Caco-2 (cell line): ENCODE data around the gene ARHGAP42. TPM values are rescaled to one million over a fixed set of nuclear protein-coding genes. Genes with fewer than 3 reads are reported as not detected.

Experiments
- BruUV-seq: library from RNA; stranded (reverse); fragments of 400-500 nt; replicated peaks from 2 replicates; lab custom pipeline; 2021; lab: Mats Ljungman, UMichigan
- CTCF ChIA-PET: fragments of 300-600 bp; sonication (Branson Sonifier 250); formaldehyde crosslinking; loops from one replicate; lab custom pipeline; 2022; ENCODE audit warnings: antibody characterized with exemption; lab: Charles Lee
- POLR2A ChIA-PET: fragments of 300-600 bp; sonication (Branson Sonifier 250); formaldehyde crosslinking; loops from one replicate; lab custom pipeline; 2022; ENCODE audit warnings: antibody characterized with exemption; lab: Charles Lee
- DNase-seq, 2 experiments: peaks; one replicate each; pipeline versions ENCODE4 v3.0.0 to v3.0.0-alpha.2; 2020 to 2022
- H3K27me3 ChIP-seq: replicated peaks from 2 replicates; pipeline ENCODE4 v1.6.0; 2011; ENCODE audit warnings: low read length; ENCODE audit not compliant: control insufficient read depth, insufficient read depth
- H3K36me3 ChIP-seq: 2 replicates; pipeline ENCODE4 v1.5.1; 2011; ENCODE audit warnings: low read length; ENCODE audit not compliant: control insufficient read depth, insufficient read depth
- H3K4me1 ChIP-seq: fragments of 250-450 bp; sonication (Bioruptor Pico); 2 replicates; pipeline ENCODE4 v1.5.1; 2020; ENCODE audit warnings: mild to moderate bottlenecking
- H3K4me3 ChIP-seq: 2 replicates; pipeline ENCODE4 v1.5.1; 2011; ENCODE audit warnings: low read depth, mild to moderate bottlenecking, control low read depth, low read length
- H3K9me3 ChIP-seq: fragments of 250-450 bp; sonication (Bioruptor Pico); 2 replicates; pipeline ENCODE4 v1.5.1; 2020; ENCODE audit warnings: mild to moderate bottlenecking, moderate library complexity
- H3K27ac Mint-ChIP-seq: one replicate; pipeline ENCODE4 v1.8.0; 2022; ENCODE audit warnings: mixed read lengths; ENCODE audit not compliant: unreplicated experiment
- H3K27me3 Mint-ChIP-seq: one replicate; pipeline ENCODE4 v1.8.0; 2022; ENCODE audit warnings: mixed read lengths; ENCODE audit not compliant: insufficient read depth, unreplicated experiment
- H3K36me3 Mint-ChIP-seq: one replicate; pipeline ENCODE4 v1.8.0; 2022; ENCODE audit warnings: mild to moderate bottlenecking, mixed read lengths; ENCODE audit not compliant: insufficient read depth, unreplicated experiment
- H3K4me1 Mint-ChIP-seq: one replicate; pipeline ENCODE4 v1.8.0; 2022; ENCODE audit warnings: low read depth, mixed read lengths; ENCODE audit not compliant: unreplicated experiment
- H3K4me3 Mint-ChIP-seq: one replicate; pipeline ENCODE4 v1.8.0; 2022; ENCODE audit warnings: mild to moderate bottlenecking, moderate library complexity, mixed read lengths; ENCODE audit not compliant: unreplicated experiment
- H3K9me3 Mint-ChIP-seq: one replicate; pipeline ENCODE4 v1.8.0; 2022; ENCODE audit warnings: mixed read lengths; ENCODE audit not compliant: unreplicated experiment
- intact Hi-C: fragments of 100-400 bp; cut with micrococcal nuclease; formaldehyde crosslinking; loops from one replicate; pipeline ENCODE4 v1.10.0; 2022; ENCODE audit not compliant: unreplicated experiment
- total RNA-seq: library from RNA; stranded (reverse); gene quantifications from 2 replicates; pipeline ENCODE4 v1.2.3, GENCODE V29; 2022
- TF ChIP-seq, protein P1 (sequence below), 2 experiments: fragments of 200-600 bp in 1 of 2; IDR thresholded peaks; 1 replicate in 1 of 2; 2 replicates in 1 of 2; pipeline versions ENCODE4 v1.5.1 to v1.8.0; 2011 to 2022; ENCODE audit warnings: antibody characterized with exemption in 1 of 2, control low read depth in 1 of 2, inconsistent platforms in 1 of 2, low read depth in 1 of 2, low read length in 1 of 2, mild to moderate bottlenecking in 1 of 2, moderate library complexity in 1 of 2; ENCODE audit not compliant: insufficient read depth in 1 of 2, severe bottlenecking in 1 of 2, unreplicated experiment in 1 of 2

ARHGAP42 gene
- total RNA-seq, 1 experiment from 2014 or later = 8.4 TPM

DNA sequence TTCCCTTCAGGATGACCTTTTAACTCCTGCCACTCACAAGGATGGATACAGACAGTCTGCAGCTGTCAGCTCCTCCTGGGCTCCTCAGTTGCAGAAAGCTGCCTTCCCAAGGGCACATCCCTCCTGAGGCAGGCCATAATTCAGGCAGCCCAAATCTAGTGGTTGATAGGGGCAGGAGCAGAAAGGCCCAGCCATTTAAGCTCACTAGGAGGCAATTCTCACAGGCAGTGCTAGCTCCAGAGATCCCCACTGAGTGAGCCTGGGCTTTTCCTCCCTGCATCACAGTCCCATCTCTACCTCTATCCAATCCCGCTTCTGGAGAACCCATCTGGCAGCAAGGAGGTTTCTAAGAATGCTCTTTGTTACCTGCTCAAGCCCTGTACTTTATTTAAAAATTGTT is 200.6 kb downstream of the ARHGAP42 start:
- Histone ChIP-seq H3K4me1 (no peaks in the 10 kb centered on the region), H3K27me3 (no peaks in the 10 kb centered on the region), H3K36me3 (no peaks in the 10 kb centered on the region), H3K4me3 (no peak overlapping the region), H3K9me3 (no peaks in the 10 kb centered on the region)
- Mint-ChIP-seq H3K9me3 (no peaks in the 10 kb centered on the region), H3K4me1 (no peaks in the 10 kb centered on the region), H3K4me3 (no peak overlapping the region), H3K27me3 (no peaks in the 10 kb centered on the region), H3K27ac (no peak overlapping the region), H3K36me3 (no peaks in the 10 kb centered on the region)
- intact Hi-C loops = no loop called here
- CTCF ChIA-PET = no interaction called here
- TF ChIP-seq, protein P1, sequence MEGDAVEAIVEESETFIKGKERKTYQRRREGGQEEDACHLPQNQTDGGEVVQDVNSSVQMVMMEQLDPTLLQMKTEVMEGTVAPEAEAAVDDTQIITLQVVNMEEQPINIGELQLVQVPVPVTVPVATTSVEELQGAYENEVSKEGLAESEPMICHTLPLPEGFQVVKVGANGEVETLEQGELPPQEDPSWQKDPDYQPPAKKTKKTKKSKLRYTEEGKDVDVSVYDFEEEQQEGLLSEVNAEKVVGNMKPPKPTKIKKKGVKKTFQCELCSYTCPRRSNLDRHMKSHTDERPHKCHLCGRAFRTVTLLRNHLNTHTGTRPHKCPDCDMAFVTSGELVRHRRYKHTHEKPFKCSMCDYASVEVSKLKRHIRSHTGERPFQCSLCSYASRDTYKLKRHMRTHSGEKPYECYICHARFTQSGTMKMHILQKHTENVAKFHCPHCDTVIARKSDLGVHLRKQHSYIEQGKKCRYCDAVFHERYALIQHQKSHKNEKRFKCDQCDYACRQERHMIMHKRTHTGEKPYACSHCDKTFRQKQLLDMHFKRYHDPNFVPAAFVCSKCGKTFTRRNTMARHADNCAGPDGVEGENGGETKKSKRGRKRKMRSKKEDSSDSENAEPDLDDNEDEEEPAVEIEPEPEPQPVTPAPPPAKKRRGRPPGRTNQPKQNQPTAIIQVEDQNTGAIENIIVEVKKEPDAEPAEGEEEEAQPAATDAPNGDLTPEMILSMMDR (IDR thresholded peaks at IDR 0.05; ENCODE audit: insufficient read depth in 1 of 2, low read depth in 1 of 2, low read length in 1 of 2, severe bottlenecking in 1 of 2, unreplicated experiment in 1 of 2) = no peak
- POLR2A ChIA-PET = no interaction called here
- no peak for DNase-seq
- no TSS peak for BruUV-seq

DNA sequence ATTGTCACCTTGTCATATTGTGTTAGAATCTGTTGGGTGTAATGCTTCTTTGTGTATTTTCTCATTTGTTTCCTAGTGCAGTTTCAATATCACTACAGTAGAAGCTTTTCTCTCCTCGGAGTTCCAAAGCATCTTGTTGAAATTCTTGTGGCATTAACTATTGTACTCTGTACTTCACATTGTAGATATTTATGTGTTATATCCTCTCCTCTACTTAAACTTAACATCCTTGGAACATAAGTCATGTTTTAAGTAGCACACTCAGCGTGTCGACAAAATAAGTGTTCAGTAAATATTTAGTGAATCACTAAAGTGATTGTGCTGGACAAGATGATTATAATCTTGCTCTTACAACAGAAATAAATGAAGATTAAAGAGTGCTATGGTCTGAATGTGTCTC is 201.7 kb downstream of the ARHGAP42 start:
- Histone ChIP-seq H3K36me3 (no peaks in the 10 kb centered on the region), H3K4me3 (no peak overlapping the region), H3K27me3 (no peaks in the 10 kb centered on the region), H3K9me3 (no peaks in the 10 kb centered on the region), H3K4me1 (no peaks in the 10 kb centered on the region)
- Mint-ChIP-seq H3K27ac (no peak overlapping the region), H3K9me3 (no peaks in the 10 kb centered on the region), H3K4me3 (no peak overlapping the region), H3K27me3 (no peaks in the 10 kb centered on the region), H3K4me1 (no peaks in the 10 kb centered on the region), H3K36me3 (no peaks in the 10 kb centered on the region)
- POLR2A ChIA-PET = no interaction called here
- intact Hi-C loops = no loop called here
- BruUV-seq = no TSS peak
- DNase-seq = no peak
- TF ChIP-seq, protein P1 (IDR thresholded peaks at IDR 0.05; ENCODE audit: insufficient read depth in 1 of 2, low read depth in 1 of 2, low read length in 1 of 2, severe bottlenecking in 1 of 2, unreplicated experiment in 1 of 2) = no peak
- CTCF ChIA-PET = no interaction called here

DNA sequence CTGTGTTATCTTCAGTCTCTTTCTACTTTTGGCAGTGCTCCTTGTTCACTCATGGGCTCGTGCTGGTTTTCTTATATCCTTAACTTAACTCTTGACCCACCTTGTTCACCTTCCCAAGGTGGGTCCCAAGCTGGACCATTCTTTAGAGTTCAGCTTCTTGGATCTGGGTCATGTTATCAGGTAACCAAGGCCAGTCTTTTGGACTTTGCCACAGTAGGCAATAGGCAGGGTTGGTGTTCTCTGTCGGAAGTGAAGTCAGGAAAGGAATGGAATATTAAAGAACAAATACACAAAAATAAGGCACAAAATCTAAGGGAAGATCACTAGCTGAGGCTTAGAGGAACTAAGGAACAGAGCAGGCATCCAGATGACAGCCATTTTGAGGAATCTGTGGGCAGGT is 202.7 kb downstream of the ARHGAP42 start:
- Histone ChIP-seq H3K9me3 (no peaks in the 10 kb centered on the region), H3K4me1 (no peaks in the 10 kb centered on the region), H3K4me3 (no peak overlapping the region), H3K36me3 (no peaks in the 10 kb centered on the region), H3K27me3 (no peaks in the 10 kb centered on the region)
- BruUV-seq = no TSS peak
- H3K27ac Mint-ChIP-seq = no peak overlapping the region
- TF ChIP-seq, protein P1 (IDR thresholded peaks at IDR 0.05; ENCODE audit: insufficient read depth in 1 of 2, low read depth in 1 of 2, low read length in 1 of 2, severe bottlenecking in 1 of 2, unreplicated experiment in 1 of 2) = no peak
- no peaks in the 10 kb centered on the region for H3K9me3 Mint-ChIP-seq
- no peak overlapping the region for H3K4me3 Mint-ChIP-seq
- no peaks in the 10 kb centered on the region for H3K36me3 Mint-ChIP-seq
- no peak for DNase-seq
- ChIA-PET POLR2A (no interaction called here), CTCF (no interaction called here)
- no peaks in the 10 kb centered on the region for H3K27me3 Mint-ChIP-seq
- intact Hi-C loops = no loop called here
- no peaks in the 10 kb centered on the region for H3K4me1 Mint-ChIP-seq
